ENCODE measurements around the gene RNF180.

DNA sequence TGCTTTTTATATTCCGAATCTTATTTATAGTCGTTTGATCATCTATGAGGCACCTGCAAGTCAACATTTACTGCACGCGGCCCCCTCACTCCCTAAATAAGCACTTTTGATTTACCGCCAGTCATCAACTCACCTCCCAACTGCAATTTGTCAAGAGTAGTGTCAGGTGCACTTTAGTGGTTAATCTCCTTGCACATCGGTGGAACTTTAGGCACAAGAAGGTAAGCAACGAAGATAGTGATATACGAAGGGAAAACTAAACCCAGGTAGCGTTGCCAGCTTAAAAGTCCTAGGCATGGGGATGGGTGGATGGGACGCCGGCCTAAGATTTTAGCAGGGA, 513 bp upstream of the RNF180 start:
- TF ChIP-seq, protein P1, sequence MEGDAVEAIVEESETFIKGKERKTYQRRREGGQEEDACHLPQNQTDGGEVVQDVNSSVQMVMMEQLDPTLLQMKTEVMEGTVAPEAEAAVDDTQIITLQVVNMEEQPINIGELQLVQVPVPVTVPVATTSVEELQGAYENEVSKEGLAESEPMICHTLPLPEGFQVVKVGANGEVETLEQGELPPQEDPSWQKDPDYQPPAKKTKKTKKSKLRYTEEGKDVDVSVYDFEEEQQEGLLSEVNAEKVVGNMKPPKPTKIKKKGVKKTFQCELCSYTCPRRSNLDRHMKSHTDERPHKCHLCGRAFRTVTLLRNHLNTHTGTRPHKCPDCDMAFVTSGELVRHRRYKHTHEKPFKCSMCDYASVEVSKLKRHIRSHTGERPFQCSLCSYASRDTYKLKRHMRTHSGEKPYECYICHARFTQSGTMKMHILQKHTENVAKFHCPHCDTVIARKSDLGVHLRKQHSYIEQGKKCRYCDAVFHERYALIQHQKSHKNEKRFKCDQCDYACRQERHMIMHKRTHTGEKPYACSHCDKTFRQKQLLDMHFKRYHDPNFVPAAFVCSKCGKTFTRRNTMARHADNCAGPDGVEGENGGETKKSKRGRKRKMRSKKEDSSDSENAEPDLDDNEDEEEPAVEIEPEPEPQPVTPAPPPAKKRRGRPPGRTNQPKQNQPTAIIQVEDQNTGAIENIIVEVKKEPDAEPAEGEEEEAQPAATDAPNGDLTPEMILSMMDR (IDR thresholded peaks at IDR 0.05), result no peak
- TF ChIP-seq POLR2A (IDR thresholded peaks at IDR 0.05) (no peak), EP300 (IDR thresholded peaks at IDR 0.05; ENCODE audit: low read depth) (no peak), POLR2AphosphoS5 (IDR thresholded peaks at IDR 0.05) (no peak)
